Progenitor cell of endocrine pancreas (in vitro differentiated cells): Measurements from ENCODE around the gene MRPS2. TPM values are rescaled to one million over a fixed set of nuclear protein-coding genes. Genes with fewer than 3 reads are reported as not detected.

Source experiments
- DNase-seq: peaks from one replicate; pipeline ENCODE4 v3.0.0; 2021; ENCODE audit warnings: low spot score; ENCODE audit not compliant: unreplicated experiment
- H3K27ac Mint-ChIP-seq: 2 replicates; pipeline ENCODE4 v1.8.0; 2021; ENCODE audit warnings: mild to moderate bottlenecking, moderate library complexity, mixed read lengths
- H3K27me3 Mint-ChIP-seq: 2 replicates; pipeline ENCODE4 v1.8.0; 2021; ENCODE audit warnings: mixed read lengths
- H3K36me3 Mint-ChIP-seq: 2 replicates; pipeline ENCODE4 v1.8.0; 2022; ENCODE audit warnings: mixed read lengths; ENCODE audit not compliant: insufficient read depth
- H3K4me1 Mint-ChIP-seq: 2 replicates; pipeline ENCODE4 v1.8.0; 2021; ENCODE audit warnings: low read depth, mixed read lengths
- H3K4me3 Mint-ChIP-seq: 2 replicates; pipeline ENCODE4 v1.8.0; 2021; ENCODE audit warnings: low read depth, mild to moderate bottlenecking, moderate library complexity, mixed read lengths
- H3K9me3 Mint-ChIP-seq: 2 replicates; pipeline ENCODE4 v1.8.0; 2021; ENCODE audit warnings: low read depth, mixed read lengths
- CTCF ChIP-seq: fragments of 200-600 bp; sonication (generic); IDR thresholded peaks from one replicate; pipeline ENCODE4 v1.5.0; 2021; ENCODE audit warnings: antibody characterized with exemption, mild to moderate bottlenecking; ENCODE audit not compliant: unreplicated experiment
- total RNA-seq: library from RNA; stranded (reverse); gene quantifications from 2 replicates; pipeline ENCODE4 v1.2.1, GENCODE V29; 2021

The MRPS2 gene
- total RNA-seq, 1 donor from 2014 or later = 40.0 TPM

- H3K4me1 Mint-ChIP-seq = peaks cover 48% of the 10 kb centered on the region
- no peaks in the 10 kb centered on the region for H3K36me3 Mint-ChIP-seq
- H3K27ac Mint-ChIP-seq = peak overlapping the region; percentile 95
- no peaks in the 10 kb centered on the region for H3K9me3 Mint-ChIP-seq
- no peak for TF ChIP-seq CTCF
- peak; percentile 43 for DNase-seq
- H3K27me3 Mint-ChIP-seq = no peaks in the 10 kb centered on the region
- peak overlapping the region; percentile 51 for H3K4me3 Mint-ChIP-seq
Observed at GRCh38 chr9:135471791-135472640, 28.5 kb upstream of the MRPS2 start.

- H3K9me3 Mint-ChIP-seq = no peaks in the 10 kb centered on the region
- no peak for TF ChIP-seq CTCF
- peaks cover 45% of the 10 kb centered on the region for H3K4me1 Mint-ChIP-seq
- H3K27ac Mint-ChIP-seq = peak overlapping the region; percentile 3
- no peak overlapping the region for H3K4me3 Mint-ChIP-seq
- H3K27me3 Mint-ChIP-seq = no peaks in the 10 kb centered on the region
- DNase-seq = no peak
- H3K36me3 Mint-ChIP-seq = no peaks in the 10 kb centered on the region
Observed at GRCh38 chr9:135473972-135474543, 26.4 kb upstream of the MRPS2 start.

GRCh38 chr9:135474915-135475314, 25.6 kb upstream of the MRPS2 start:
- peak; percentile 77 for TF ChIP-seq CTCF
- no peaks in the 10 kb centered on the region for H3K27me3 Mint-ChIP-seq
- no peaks in the 10 kb centered on the region for H3K9me3 Mint-ChIP-seq
- H3K36me3 Mint-ChIP-seq = no peaks in the 10 kb centered on the region
- DNase-seq = peak; percentile 41
- H3K27ac Mint-ChIP-seq = no peak overlapping the region
- peaks cover 40% of the 10 kb centered on the region for H3K4me1 Mint-ChIP-seq
- no peak overlapping the region for H3K4me3 Mint-ChIP-seq

- no peak overlapping the region for H3K4me3 Mint-ChIP-seq
- H3K27me3 Mint-ChIP-seq = no peaks in the 10 kb centered on the region
- H3K27ac Mint-ChIP-seq = no peak overlapping the region
- TF ChIP-seq CTCF = no peak
- no peaks in the 10 kb centered on the region for H3K9me3 Mint-ChIP-seq
- H3K36me3 Mint-ChIP-seq = no peaks in the 10 kb centered on the region
- no peak for DNase-seq
- H3K4me1 Mint-ChIP-seq = peaks cover 29% of the 10 kb centered on the region
Observed at GRCh38 chr9:135476561-135477355, 23.7 kb upstream of the MRPS2 start.

- Mint-ChIP-seq H3K36me3 (no peaks in the 10 kb centered on the region), H3K27ac (peak overlapping the region; percentile 96)
- no peak for TF ChIP-seq CTCF
Observed at GRCh38 chr9:135478191-135478590, 22.3 kb upstream of the MRPS2 start.

More at GRCh38 chr9:135478191-135478590, 22.3 kb upstream of the MRPS2 start:
- Mint-ChIP-seq H3K9me3 (no peaks in the 10 kb centered on the region), H3K4me1 (peaks cover 16% of the 10 kb centered on the region), H3K27me3 (no peaks in the 10 kb centered on the region), H3K4me3 (peak overlapping the region; percentile 81)
- no peak for DNase-seq
